A549 (cell line): ENCODE measurements around the gene HMOX1. TPM values are rescaled to one million over a fixed set of nuclear protein-coding genes. Genes with fewer than 3 reads are reported as not detected.

Source experiments
- ATAC-seq, 2 experiments: fragments of 200-7000 bp in 1 of 2; fragments of >200 bp in 1 of 2; cut with Nextera tagmentation in 1 of 2; cut with Tn5 transposase in 1 of 2; 3 replicates each; pipeline versions ENCODE4 v1.8.0 to v1.9.1; 2018 to 2020; ENCODE audit warnings: mild to moderate bottlenecking in 1 of 2, moderate library complexity in 1 of 2
- CTCF ChIA-PET: fragments of 300-600 bp; sonication (Branson Sonifier 250); formaldehyde crosslinking; extraction: SDS; loops from one replicate; lab custom pipeline; 2021; ENCODE audit warnings: antibody characterized with exemption, inconsistent platforms; lab: Yijun Ruan, JAX
- POLR2A ChIA-PET: fragments of 350-600 bp; formaldehyde crosslinking; extraction: SDS; loops from one replicate; lab custom pipeline; 2021; ENCODE audit warnings: antibody characterized with exemption, inconsistent platforms; lab: Yijun Ruan, JAX
- DNase-seq, 2 experiments: peaks; one replicate each; pipeline versions ENCODE4 v3.0.0 to v3.0.0-alpha.2; 2011 to 2016; ENCODE audit warnings: low read depth in 1 of 2, low spot score in 1 of 2
- FAIRE-seq: peaks from 2 replicates; lab custom pipeline; 2011; peaks lifted over from hg19 to GRCh38; lab: Jason Lieb, UNC
- H3K27ac ChIP-seq, 2 experiments: fragments of >200 bp; sonication (Bioruptor Twin); formaldehyde crosslinking; 3 replicates each; pipeline ENCODE4 v1.5.1; 2016 to 2017
- H3K4me1 ChIP-seq: fragments of >200 bp; sonication (Bioruptor Twin); formaldehyde crosslinking; 3 replicates; pipeline ENCODE4 v1.6.1; 2016
- H3K4me2 ChIP-seq: fragments of >200 bp; sonication (Bioruptor Twin); formaldehyde crosslinking; 3 replicates; pipeline ENCODE4 v1.6.1; 2016
- H3K4me3 ChIP-seq: fragments of >200 bp; sonication (Bioruptor Twin); formaldehyde crosslinking; 3 replicates; pipeline ENCODE4 v1.5.1; 2016
- H3K9me3 ChIP-seq: fragments of >200 bp; sonication (Bioruptor Twin); formaldehyde crosslinking; 3 replicates; pipeline ENCODE4 v1.6.1; 2016
- BHLHE40 ChIP-seq: IDR thresholded peaks from 2 replicates; pipeline ENCODE4 v1.6.1; 2012; ENCODE audit warnings: low read depth, low read length, inconsistent platforms
- CHD4 ChIP-seq: fragments of 200-600 bp; sonication (generic); IDR thresholded peaks from 2 replicates; pipeline ENCODE4 v1.6.1; 2016; ENCODE audit warnings: antibody characterized with exemption, mild to moderate bottlenecking, borderline replicate concordance
- ESRRA ChIP-seq: fragments of 150-350 bp; IDR thresholded peaks from 2 replicates; pipeline ENCODE4 v1.6.1; 2014; ENCODE audit warnings: mild to moderate bottlenecking, low read length, borderline replicate concordance
- FOSB ChIP-seq: fragments of 250-450 bp; sonication (Bioruptor Pico); IDR thresholded peaks from 2 replicates; pipeline ENCODE4 v1.5.0; 2020; ENCODE audit warnings: mild to moderate bottlenecking, moderate library complexity
- FOXS1 ChIP-seq: fragments of 250-450 bp; sonication (Bioruptor Pico); IDR thresholded peaks from 2 replicates; pipeline ENCODE4 v1.5.0; 2020; ENCODE audit warnings: mild to moderate bottlenecking, moderate library complexity
- GATA3 ChIP-seq: IDR thresholded peaks from 2 replicates; pipeline ENCODE4 v1.6.1; 2012; ENCODE audit warnings: borderline replicate concordance
- HES2 ChIP-seq: fragments of >200 bp; sonication (Bioruptor Twin); formaldehyde crosslinking; IDR thresholded peaks from 2 replicates; pipeline ENCODE4 v1.6.1; 2016
- MAFK ChIP-seq: fragments of 450-650 bp; IDR thresholded peaks from 2 replicates; pipeline ENCODE4 v1.6.1; 2014; ENCODE audit not compliant: partially characterized antibody
- MYC ChIP-seq: IDR thresholded peaks from 2 replicates; pipeline ENCODE4 v1.6.1; 2012; ENCODE audit warnings: mild to moderate bottlenecking, inconsistent platforms, low read length, improper control_type of control experiment, borderline replicate concordance
- NFE2L2 ChIP-seq: fragments of 150-350 bp; conservative IDR thresholded peaks from 2 replicates; pipeline ENCODE4 v1.6.1; 2014; ENCODE audit warnings: low read length
- NR3C1 ChIP-seq: fragments of >200 bp; sonication (Bioruptor Twin); formaldehyde crosslinking; IDR thresholded peaks from 3 replicates; pipeline ENCODE4 v1.6.1; 2017
- PHF8 ChIP-seq: fragments of 200-600 bp; sonication (generic); IDR thresholded peaks from 2 replicates; pipeline ENCODE4 v1.6.1; 2016; ENCODE audit warnings: low read depth, mild to moderate bottlenecking, antibody characterized with exemption, moderate library complexity, borderline replicate concordance
- POLR2A ChIP-seq: IDR thresholded peaks from 2 replicates; pipeline ENCODE4 v1.6.1; 2012; ENCODE audit warnings: mild to moderate bottlenecking, low read length
- POLR2AphosphoS2 ChIP-seq: conservative IDR thresholded peaks from 2 replicates; pipeline ENCODE4 v1.6.1; 2012; ENCODE audit warnings: low read length, improper control_type of control experiment, inconsistent platforms
- REST ChIP-seq: fragments of 200-600 bp; sonication (generic); IDR thresholded peaks from 2 replicates; pipeline ENCODE4 v1.6.1; 2016; ENCODE audit warnings: antibody characterized with exemption, mild to moderate bottlenecking, moderate library complexity
- RNF2 ChIP-seq: fragments of 200-600 bp; sonication (generic); IDR thresholded peaks from 2 replicates; pipeline ENCODE4 v1.6.1; 2016; ENCODE audit warnings: low read depth, mild to moderate bottlenecking, antibody characterized with exemption, moderate library complexity, borderline replicate concordance
- SMC3 ChIP-seq: fragments of >200 bp; sonication (Bioruptor Twin); formaldehyde crosslinking; IDR thresholded peaks from 3 replicates; pipeline ENCODE4 v1.6.1; 2018; ENCODE audit warnings: inconsistent platforms
- TP53 ChIP-seq: fragments of 250-450 bp; sonication (Bioruptor Pico); IDR thresholded peaks from 2 replicates; pipeline ENCODE4 v1.5.0; 2021; ENCODE audit warnings: mild to moderate bottlenecking, moderate library complexity
- ZFP36 ChIP-seq: fragments of 450-650 bp; IDR thresholded peaks from 2 replicates; pipeline ENCODE4 v1.6.1; 2014; ENCODE audit warnings: borderline replicate concordance; ENCODE audit not compliant: partially characterized antibody
- ZNF302 ChIP-seq: fragments of 250-450 bp; sonication (Bioruptor Pico); IDR thresholded peaks from 2 replicates; pipeline ENCODE4 v1.9.0; 2021; ENCODE audit warnings: inconsistent platforms, mild to moderate bottlenecking, moderate library complexity
- WGBS: methylation state at CpG from one replicate; pipeline ENCODE4 v1.1.6; 2017; ENCODE audit errors: missing lambda C conversion rate; 5-methylcytosine and 5-hydroxymethylcytosine counted together
- polyA plus RNA-seq, 4 experiments: library from polyadenylated mRNA; depleted of rRNA in 3 of 4; stranded (reverse); fragments of >200 nt; fragmentation: RNase III in 1 of 4; extraction: RNeasy Plus Mini Kit Qiagen cat#74134 plus additional on column Dnase treatment in 1 of 4; gene quantifications; 2 replicates in 3 of 4; 3 replicates in 1 of 4; pipeline ENCODE4 v1.2.3, GENCODE V29; 2011 to 2017
- TF ChIP-seq, protein P1 (sequence below): fragments of 250-450 bp; sonication (Bioruptor Pico); IDR thresholded peaks from 2 replicates; pipeline ENCODE4 v1.5.0; 2020; ENCODE audit warnings: low read depth, mild to moderate bottlenecking, moderate library complexity
- TF ChIP-seq, protein P2 (sequence below): fragments of 150-350 bp; IDR thresholded peaks from 2 replicates; pipeline ENCODE4 v1.6.1; 2014; ENCODE audit warnings: low read depth, mild to moderate bottlenecking, low read length
- TF ChIP-seq, protein P3 (sequence below): IDR thresholded peaks from 2 replicates; pipeline ENCODE4 v1.6.1; 2012

The HMOX1 gene
- polyA plus RNA-seq, 2 of the 4 experiments (the other 2 are of a cell fraction), result 97.7 to 506 TPM

DNA sequence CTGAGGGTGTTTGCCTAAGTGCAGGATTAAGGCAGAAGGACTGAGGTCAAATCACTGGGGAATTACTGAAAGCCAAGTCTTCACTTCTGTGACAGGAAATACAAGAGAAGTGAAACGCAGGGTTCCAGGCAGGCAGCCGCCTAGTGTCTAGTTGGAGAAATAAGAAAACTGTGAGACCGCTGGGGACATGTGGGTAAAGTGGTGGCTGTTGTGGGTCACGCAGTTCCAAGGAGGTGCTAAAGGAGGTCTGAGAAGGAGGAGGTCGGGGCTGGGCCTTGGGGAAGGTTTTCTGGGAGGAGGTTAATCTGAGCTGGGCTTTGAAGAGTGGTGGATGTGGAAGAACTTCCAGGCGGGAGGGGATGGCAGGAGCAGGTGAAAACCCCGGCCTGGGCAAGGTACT is 30.2 kb downstream of the HMOX1 start:
- Histone ChIP-seq H3K4me1 (no peaks in the 10 kb centered on the region), H3K27ac (no peak overlapping the region), H3K9me3 (no peaks in the 10 kb centered on the region), H3K4me2 (no peak overlapping the region), H3K4me3 (no peak overlapping the region)
- TF ChIP-seq ZNF302 (CRISPR knock-in tag) (no peak), SMC3 (no peak), MYC (no peak), POLR2AphosphoS2 (no peak), CHD4 (no peak), HES2 (no peak), REST (no peak), FOXS1 (CRISPR knock-in tag) (no peak)
- TF ChIP-seq, protein P1, sequence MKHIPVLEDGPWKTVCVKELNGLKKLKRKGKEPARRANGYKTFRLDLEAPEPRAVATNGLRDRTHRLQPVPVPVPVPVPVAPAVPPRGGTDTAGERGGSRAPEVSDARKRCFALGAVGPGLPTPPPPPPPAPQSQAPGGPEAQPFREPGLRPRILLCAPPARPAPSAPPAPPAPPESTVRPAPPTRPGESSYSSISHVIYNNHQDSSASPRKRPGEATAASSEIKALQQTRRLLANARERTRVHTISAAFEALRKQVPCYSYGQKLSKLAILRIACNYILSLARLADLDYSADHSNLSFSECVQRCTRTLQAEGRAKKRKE (CRISPR knock-in tag), result no peak
- TF ChIP-seq, protein P2, sequence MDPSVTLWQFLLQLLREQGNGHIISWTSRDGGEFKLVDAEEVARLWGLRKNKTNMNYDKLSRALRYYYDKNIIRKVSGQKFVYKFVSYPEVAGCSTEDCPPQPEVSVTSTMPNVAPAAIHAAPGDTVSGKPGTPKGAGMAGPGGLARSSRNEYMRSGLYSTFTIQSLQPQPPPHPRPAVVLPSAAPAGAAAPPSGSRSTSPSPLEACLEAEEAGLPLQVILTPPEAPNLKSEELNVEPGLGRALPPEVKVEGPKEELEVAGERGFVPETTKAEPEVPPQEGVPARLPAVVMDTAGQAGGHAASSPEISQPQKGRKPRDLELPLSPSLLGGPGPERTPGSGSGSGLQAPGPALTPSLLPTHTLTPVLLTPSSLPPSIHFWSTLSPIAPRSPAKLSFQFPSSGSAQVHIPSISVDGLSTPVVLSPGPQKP, result no peak
- TF ChIP-seq, protein P3, sequence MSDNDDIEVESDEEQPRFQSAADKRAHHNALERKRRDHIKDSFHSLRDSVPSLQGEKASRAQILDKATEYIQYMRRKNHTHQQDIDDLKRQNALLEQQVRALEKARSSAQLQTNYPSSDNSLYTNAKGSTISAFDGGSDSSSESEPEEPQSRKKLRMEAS, result no peak
- ChIA-PET POLR2A (no interaction called here), CTCF (interaction anchor here (0.5 to 1.9 kb wide), 3 partner anchors 20 to 490 kb away, joined by 3 to 6 read pairs (median 5); no protein-coding TSS in a partner anchor)
- WGBS, result 82% methylated on average over 7 of the region's 7 CpGs
- FAIRE-seq (no peak), ATAC-seq (no peak), DNase-seq (no peak)

- ChIA-PET CTCF (interaction anchor here (1.0 to 2.1 kb wide), 3 partner anchors 8 to 64 kb away, joined by 3 to 7 read pairs (median 4); no protein-coding TSS in a partner anchor), POLR2A (no interaction called here)
- Histone ChIP-seq H3K4me1 (peaks cover 15% of the 10 kb centered on the region), H3K4me3 (no peak overlapping the region), H3K4me2 (no peak overlapping the region), H3K27ac (no peak overlapping the region), H3K9me3 (no peaks in the 10 kb centered on the region)
- no peak for FAIRE-seq
- no peak for DNase-seq
- WGBS, result 98% methylated on average over 4 of the region's 4 CpGs
- TF ChIP-seq MYC, result no peak
- no peak for TF ChIP-seq PHF8
- no peak for TF ChIP-seq NFE2L2
- TF ChIP-seq REST, result no peak
- TF ChIP-seq, protein P1 (CRISPR knock-in tag), result no peak
- no peak for TF ChIP-seq MAFK
- TF ChIP-seq NR3C1, result no peak
- TF ChIP-seq FOXS1 (CRISPR knock-in tag), result no peak
- no peak for TF ChIP-seq ESRRA
- no peak for TF ChIP-seq TP53 (CRISPR knock-in tag)
- no peak for TF ChIP-seq ZFP36
- TF ChIP-seq BHLHE40, result no peak
- TF ChIP-seq GATA3, result no peak
- TF ChIP-seq FOSB, result no peak
- no peak for TF ChIP-seq POLR2A
- TF ChIP-seq RNF2, result no peak
- ATAC-seq, result no peak
Observed at GRCh38 chr22:35413624-35414023, 32.7 kb downstream of the HMOX1 start.
